ENCODE measurements around the gene PSMB5.

GRCh38 chr14:22981876-22982476 is 52.7 kb downstream of the PSMB5 start:
- no peak for TF ChIP-seq EP300 (conservative IDR thresholded peaks at IDR 0.05; ENCODE audit: poor library complexity, severe bottlenecking)
- no peak for TF ChIP-seq CTCF (IDR thresholded peaks at IDR 0.05; ENCODE audit: poor library complexity, severe bottlenecking)
- no peak for TF ChIP-seq POLR2AphosphoS5 (IDR thresholded peaks at IDR 0.05)
